DOHH2 (cell line): ENCODE data around the gene CYTH3.

Experiments
- H3F3A ChIP-seq: fragments of 200-600 bp; sonication (generic), shearing (Covaris generic); 2 replicates; pipeline ENCODE4 v1.6.0; 2016; ENCODE audit warnings: antibody characterized with exemption, mild to moderate bottlenecking; ENCODE audit not compliant: control insufficient read depth, insufficient read depth
- H3K27ac ChIP-seq: fragments of 200-600 bp; sonication (generic); 2 replicates; pipeline ENCODE4 v1.5.1; 2014; ENCODE audit warnings: low read depth, mild to moderate bottlenecking, low read length, moderate library complexity
- H3K27me3 ChIP-seq: fragments of 200-600 bp; sonication (generic); 2 replicates; pipeline ENCODE4 v1.6.1; 2014; ENCODE audit warnings: mild to moderate bottlenecking, low read length, mixed read lengths; ENCODE audit not compliant: control insufficient read depth
- H3K36me3 ChIP-seq: fragments of 200-600 bp; sonication (generic); 2 replicates; pipeline ENCODE4 v1.6.1; 2014; ENCODE audit warnings: mild to moderate bottlenecking, low read length, moderate library complexity, mixed read lengths; ENCODE audit not compliant: control insufficient read depth
- H3K4me1 ChIP-seq: fragments of 200-600 bp; sonication (generic); 2 replicates; pipeline ENCODE4 v1.6.1; 2014; ENCODE audit warnings: mild to moderate bottlenecking, low read length, mixed read lengths; ENCODE audit not compliant: control insufficient read depth
- H3K4me2 ChIP-seq: fragments of 200-600 bp; sonication (generic); 2 replicates; pipeline ENCODE4 v1.6.0; 2014; ENCODE audit warnings: mild to moderate bottlenecking, low read length, moderate library complexity
- H3K4me3 ChIP-seq: fragments of 200-600 bp; sonication (generic); 2 replicates; pipeline ENCODE4 v1.5.1; 2014; ENCODE audit warnings: mild to moderate bottlenecking, low read length, mixed read lengths
- H3K79me2 ChIP-seq: fragments of 200-600 bp; sonication (generic); 2 replicates; pipeline ENCODE4 v1.6.1; 2014; ENCODE audit warnings: mild to moderate bottlenecking, low read length, mixed read lengths; ENCODE audit not compliant: control insufficient read depth
- H3K9me2 ChIP-seq: fragments of 200-600 bp; sonication (generic); replicated peaks from 2 replicates; pipeline ENCODE4 v1.6.1; 2014; ENCODE audit warnings: mild to moderate bottlenecking, low read length, mixed read lengths; ENCODE audit not compliant: control insufficient read depth
- H3K9me3 ChIP-seq: fragments of 200-600 bp; sonication (generic); 2 replicates; pipeline ENCODE4 v1.6.1; 2014; ENCODE audit warnings: antibody characterized with exemption, low read length, mixed read lengths; ENCODE audit not compliant: control insufficient read depth, insufficient read depth
- H4K20me1 ChIP-seq: fragments of 200-600 bp; sonication (generic); 2 replicates; pipeline ENCODE4 v1.6.0; 2014; ENCODE audit warnings: low read depth, mild to moderate bottlenecking, antibody characterized with exemption, low read length, moderate library complexity; ENCODE audit not compliant: control insufficient read depth, insufficient read depth
- EZH2phosphoT487 ChIP-seq: fragments of 200-600 bp; sonication (generic); IDR thresholded peaks from 2 replicates; pipeline ENCODE4 v1.6.1; 2017; ENCODE audit warnings: borderline replicate concordance, mild to moderate bottlenecking, antibody characterized with exemption, low read length, moderate library complexity, mixed read lengths
- TF ChIP-seq, protein P1 (sequence below): fragments of 200-600 bp; sonication (generic); IDR thresholded peaks from one replicate; pipeline ENCODE4 v1.5.1; 2014; ENCODE audit warnings: antibody characterized with exemption, mild to moderate bottlenecking, low read depth, low read length; ENCODE audit not compliant: poor library complexity, severe bottlenecking

Gene CYTH3

DNA sequence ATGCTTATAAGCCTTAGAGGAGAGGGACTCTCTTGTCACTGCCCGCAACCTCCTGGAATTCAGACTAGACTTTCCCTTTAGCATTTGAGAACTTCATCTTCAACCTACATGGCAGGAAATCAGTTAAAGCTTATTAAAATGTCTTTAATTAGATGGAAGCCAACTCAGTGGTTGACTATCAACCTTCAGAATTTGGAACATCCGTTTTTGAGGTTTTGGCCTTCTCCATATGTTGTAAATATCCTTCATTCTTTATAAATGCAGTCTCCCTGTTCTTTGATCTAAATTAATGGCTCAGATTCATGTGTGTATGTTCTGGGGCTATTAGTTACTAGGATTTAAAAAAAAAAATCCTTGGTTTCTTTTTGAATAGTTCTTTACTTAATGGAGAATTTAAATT, 156.2 kb downstream of the CYTH3 start:
- Histone ChIP-seq H3K79me2 (peaks cover 24% of the 10 kb centered on the region), H4K20me1 (no peaks in the 10 kb centered on the region), H3F3A (no peaks in the 10 kb centered on the region), H3K36me3 (peaks cover 88% of the 10 kb centered on the region), H3K4me1 (no peaks in the 10 kb centered on the region), H3K9me2 (no peaks in the 10 kb centered on the region), H3K4me3 (no peak overlapping the region), H3K4me2 (no peak overlapping the region), H3K27ac (no peak overlapping the region), H3K27me3 (no peaks in the 10 kb centered on the region), H3K9me3 (peaks cover 14% of the 10 kb centered on the region)
- no peak for TF ChIP-seq EZH2phosphoT487
- TF ChIP-seq, protein P1, sequence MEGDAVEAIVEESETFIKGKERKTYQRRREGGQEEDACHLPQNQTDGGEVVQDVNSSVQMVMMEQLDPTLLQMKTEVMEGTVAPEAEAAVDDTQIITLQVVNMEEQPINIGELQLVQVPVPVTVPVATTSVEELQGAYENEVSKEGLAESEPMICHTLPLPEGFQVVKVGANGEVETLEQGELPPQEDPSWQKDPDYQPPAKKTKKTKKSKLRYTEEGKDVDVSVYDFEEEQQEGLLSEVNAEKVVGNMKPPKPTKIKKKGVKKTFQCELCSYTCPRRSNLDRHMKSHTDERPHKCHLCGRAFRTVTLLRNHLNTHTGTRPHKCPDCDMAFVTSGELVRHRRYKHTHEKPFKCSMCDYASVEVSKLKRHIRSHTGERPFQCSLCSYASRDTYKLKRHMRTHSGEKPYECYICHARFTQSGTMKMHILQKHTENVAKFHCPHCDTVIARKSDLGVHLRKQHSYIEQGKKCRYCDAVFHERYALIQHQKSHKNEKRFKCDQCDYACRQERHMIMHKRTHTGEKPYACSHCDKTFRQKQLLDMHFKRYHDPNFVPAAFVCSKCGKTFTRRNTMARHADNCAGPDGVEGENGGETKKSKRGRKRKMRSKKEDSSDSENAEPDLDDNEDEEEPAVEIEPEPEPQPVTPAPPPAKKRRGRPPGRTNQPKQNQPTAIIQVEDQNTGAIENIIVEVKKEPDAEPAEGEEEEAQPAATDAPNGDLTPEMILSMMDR: no peak
